GM08714 (cell line): ENCODE measurements around the gene PKNOX2.

Experiments
- H3K4me3 ChIP-seq: fragments of 200-500 bp; sonication (Bioruptor generic); 2 replicates; pipeline ENCODE4 v1.5.1; 2014; ENCODE audit warnings: mild to moderate bottlenecking, low read length, inconsistent platforms
- ZNF274 ChIP-seq: IDR thresholded peaks from 2 replicates; pipeline ENCODE4 v1.6.1; 2012; ENCODE audit warnings: mild to moderate bottlenecking, low read depth, low read length

Gene PKNOX2

DNA sequence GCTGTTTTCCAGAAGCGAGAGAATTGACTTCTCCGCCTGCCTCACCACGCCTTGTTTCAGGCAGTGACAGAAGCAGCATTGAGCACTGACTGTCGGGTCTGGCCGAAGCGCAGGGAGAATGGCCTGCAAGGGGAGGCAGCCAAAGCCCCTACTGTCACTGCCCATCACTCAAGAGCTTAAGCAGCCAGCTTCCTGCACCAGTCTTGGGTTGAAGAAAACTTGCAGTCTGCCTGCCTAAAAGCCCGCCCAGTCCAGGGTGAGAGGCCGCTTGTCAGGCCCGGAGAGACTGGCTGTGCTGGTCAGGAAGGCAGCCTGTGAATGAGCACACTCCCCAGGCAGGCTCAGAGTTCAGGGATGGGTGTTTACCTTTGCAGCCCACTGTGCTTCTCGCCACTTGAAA lies 108.3 kb downstream of the PKNOX2 start:
- no peak for TF ChIP-seq ZNF274

DNA sequence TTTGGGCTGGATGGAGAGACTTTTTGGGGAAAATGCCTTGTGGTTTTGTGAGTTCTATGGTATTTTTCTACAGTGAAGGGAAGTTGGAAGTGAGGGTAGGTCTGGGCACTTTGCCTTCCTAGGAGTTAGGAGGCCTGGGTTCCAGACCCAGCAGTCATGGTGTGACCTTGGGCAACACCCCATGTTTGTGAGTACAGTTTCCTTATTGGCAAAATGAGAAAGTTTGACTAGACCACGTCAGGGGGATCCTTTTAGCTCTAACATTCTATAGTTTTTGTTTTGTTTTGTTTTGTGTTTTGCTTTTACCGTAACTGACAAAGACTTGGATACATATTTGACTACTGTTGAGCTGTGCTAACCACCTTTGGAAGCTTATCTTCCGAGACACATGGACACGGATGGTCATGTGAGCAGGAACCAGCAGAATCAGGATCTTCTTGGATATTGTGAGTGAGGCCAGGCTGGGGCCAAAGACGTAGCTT lies 109.0 kb downstream of the PKNOX2 start:
- H3K4me3 ChIP-seq = no peak overlapping the region
- no peak for TF ChIP-seq ZNF274

More for the DNA sequence above, 108.3 kb downstream of the PKNOX2 start:
- no peak overlapping the region for H3K4me3 ChIP-seq

DNA sequence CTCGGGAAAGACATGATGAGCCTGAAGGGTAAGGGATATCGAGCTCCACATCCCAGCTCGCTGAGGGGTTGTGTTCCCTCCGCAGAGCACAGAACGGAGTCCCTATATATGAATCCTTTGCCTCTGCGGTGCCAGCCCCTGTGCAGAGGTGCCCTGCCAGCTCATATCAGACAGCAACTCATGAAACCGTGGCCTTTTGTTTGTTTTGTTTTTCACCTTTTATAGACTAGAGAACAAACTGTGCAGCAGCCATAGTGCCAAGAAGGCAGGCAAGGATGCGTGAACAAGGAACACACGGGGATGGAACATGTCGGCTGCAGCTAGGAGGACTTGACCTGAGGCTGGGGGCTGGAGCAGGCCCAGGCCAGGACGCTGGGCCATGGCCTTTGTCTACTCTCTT lies 109.8 kb downstream of the PKNOX2 start:
- no peak overlapping the region for H3K4me3 ChIP-seq
- TF ChIP-seq ZNF274 = no peak

DNA sequence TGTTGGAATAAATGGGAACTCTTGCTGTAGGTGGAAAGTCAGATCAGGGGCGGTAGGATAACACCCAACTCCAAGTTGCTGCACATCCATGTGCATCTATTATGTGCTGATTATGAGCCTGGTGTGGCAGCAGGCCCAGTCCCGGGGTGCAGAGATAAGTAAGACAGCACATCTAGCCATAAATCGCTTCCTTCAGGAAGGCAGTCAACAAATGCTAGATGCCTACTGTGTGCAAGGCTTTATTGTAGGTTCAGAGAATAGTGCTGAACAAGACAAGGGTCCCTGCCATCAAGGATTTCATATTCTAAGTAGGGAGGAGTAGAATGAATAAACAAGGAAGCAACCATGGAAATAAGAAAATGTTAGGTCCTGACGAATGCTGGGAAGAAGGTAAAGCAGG lies 110.2 kb downstream of the PKNOX2 start:
- no peak for TF ChIP-seq ZNF274
- H3K4me3 ChIP-seq = no peak overlapping the region

DNA sequence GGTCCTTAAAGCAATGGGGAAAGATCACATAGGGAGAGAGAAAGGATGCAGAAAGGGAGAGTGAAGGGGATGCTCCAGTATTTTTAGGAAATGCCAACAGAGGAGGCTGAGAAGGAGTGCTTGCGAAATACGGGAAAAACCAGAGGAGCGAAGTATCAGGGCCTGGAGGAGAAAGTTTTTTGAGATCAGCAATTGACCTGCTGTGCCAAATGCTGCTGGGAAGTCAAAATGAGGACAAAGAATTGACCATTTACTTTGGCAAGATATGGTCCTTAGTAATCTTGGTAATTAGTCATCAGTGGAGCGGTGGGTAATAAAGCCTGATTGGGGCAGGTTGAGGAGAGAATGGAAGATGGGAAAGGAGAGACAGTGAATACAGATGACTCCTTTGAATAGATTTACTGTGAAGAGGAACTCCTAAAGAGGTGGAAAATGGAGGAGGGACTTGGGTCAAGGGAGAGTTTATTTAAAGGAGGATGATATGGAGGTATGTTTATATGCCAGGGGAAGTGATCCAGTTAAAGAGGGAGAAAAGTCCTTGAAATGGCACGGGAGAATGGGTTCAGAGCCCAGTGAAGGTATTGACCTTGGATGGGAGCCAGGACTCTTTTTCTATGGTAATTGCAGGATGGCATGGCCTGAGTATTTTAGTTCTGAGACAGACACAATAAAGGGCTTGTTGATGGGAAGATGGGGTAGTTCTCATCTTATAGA lies 111.5 kb downstream of the PKNOX2 start:
- H3K4me3 ChIP-seq = no peak overlapping the region
- no peak for TF ChIP-seq ZNF274

DNA sequence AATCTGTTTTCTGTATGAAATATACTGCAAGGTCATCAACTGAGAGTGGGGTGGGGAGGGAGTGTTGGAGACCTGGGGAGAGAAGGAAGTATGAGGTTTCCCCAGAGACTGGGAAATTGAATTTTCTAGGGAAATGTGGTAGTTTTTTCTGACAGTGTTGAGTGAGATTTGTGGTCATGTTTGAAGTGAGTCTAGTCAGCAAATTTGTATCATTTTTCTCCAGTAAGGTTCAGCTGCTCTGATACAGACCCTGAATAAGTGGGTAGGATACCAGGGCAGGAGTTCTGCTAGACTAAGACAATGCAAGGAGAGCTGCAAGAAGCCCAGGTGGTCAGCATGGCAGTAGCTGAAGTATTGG lies 112.0 kb downstream of the PKNOX2 start:
- TF ChIP-seq ZNF274 = no peak
- no peak overlapping the region for H3K4me3 ChIP-seq

DNA sequence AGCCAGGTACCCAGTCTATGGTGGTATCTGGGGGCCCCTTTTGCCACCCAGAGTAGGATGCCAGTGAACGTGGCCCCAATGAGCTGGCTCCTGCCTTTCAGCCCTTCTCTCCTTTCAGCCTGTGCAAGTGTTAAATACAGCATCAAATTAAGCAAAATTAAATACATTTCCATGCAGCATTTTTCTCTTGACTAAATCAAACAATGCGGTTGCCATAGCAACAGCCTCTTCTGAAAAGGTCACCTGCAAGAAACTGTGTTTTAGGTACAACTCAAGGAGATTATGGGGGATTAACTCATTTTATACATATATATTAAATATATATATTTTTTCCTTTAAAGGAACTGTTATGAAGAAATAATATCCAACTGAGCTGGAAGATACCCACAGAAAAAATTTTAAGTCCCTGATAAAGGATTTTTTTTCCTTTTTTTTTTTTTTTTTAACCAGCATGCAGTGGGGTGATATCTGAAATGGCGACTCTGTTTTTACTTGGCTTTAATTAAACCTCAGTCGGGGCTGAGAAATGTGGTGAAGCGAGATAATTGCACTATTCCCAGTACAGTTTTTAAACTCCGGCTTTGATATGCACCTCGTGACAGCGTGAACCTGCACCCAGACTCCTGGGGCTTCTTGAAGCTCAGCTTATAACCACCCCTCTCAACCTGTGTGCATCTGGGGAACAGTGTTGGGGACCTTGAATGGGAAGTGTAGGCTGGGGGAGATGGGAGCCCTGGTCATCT lies 115.3 kb downstream of the PKNOX2 start:
- H3K4me3 ChIP-seq = no peak overlapping the region
- TF ChIP-seq ZNF274 = no peak

DNA sequence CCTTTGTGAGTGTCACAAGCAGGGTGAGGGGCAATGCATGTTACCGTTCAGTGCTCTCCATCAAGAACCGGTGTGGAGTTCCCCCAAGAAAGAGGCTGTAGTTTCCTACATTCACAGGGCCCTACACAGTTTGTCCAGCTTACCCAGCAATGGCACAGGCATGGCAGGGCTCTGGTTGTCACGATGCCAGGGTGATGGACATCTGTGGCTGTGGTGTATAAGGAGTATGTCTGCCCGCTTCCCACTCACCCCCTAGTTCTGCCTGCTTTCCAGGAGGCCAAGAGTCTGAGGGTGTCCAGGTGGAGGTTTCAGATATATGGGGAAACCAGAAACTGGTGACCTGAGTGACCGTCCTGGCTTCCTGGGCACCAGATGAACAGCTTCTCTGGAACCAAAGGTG lies 116.1 kb downstream of the PKNOX2 start:
- no peak overlapping the region for H3K4me3 ChIP-seq
- no peak for TF ChIP-seq ZNF274

DNA sequence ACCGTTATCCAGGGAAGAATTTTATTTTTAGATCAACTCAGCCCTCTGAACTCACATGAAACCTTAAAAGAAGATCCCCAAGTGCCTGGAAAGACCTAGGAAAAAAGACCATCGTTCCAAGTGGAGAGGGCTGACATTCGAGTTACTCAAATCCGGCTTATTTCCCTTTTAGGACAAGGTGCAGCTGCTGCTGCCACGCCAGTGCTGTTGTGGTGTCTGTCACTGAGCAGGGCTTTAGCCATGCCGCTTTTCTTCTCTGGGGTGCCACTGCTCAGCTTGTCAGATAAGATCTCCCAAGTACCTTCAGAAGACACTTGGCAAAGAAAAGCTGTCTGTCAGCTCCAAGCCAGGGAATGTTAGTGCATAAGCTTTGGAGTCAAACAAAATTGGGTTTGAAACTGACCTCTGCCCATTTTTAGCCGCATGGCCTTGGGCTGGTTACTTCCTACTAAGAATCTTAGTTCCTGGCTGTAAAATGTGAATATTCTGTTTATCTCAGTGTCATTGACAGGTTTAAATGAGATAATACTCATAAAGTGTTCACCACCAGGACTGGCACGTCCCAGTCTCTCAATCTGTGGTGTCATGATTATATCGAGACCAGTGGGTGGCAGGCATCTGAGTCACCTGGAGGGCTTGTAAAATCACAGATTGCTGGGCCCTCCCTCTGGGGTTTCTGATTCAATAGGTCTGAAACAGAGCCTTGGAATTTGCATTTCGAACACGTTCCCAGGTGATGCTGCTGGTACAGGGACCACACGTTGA lies 117.5 kb downstream of the PKNOX2 start:
- no peak for TF ChIP-seq ZNF274
- no peak overlapping the region for H3K4me3 ChIP-seq

DNA sequence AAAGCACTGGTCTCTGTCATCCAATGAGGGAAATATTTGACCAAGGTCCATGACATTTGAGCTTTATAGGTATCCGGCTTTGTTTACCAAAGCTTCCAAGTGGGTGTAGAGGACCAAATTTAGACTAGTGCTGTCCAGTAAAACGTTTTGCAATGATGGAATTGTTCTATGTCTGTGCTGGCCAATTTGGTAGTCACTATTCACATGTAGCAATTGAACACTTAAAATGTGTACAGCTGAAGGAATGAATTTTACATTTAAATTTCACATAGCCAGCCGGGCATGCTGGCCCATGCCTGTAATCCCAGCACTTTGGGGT lies 118.0 kb downstream of the PKNOX2 start:
- no peak overlapping the region for H3K4me3 ChIP-seq
- TF ChIP-seq ZNF274 = no peak

DNA sequence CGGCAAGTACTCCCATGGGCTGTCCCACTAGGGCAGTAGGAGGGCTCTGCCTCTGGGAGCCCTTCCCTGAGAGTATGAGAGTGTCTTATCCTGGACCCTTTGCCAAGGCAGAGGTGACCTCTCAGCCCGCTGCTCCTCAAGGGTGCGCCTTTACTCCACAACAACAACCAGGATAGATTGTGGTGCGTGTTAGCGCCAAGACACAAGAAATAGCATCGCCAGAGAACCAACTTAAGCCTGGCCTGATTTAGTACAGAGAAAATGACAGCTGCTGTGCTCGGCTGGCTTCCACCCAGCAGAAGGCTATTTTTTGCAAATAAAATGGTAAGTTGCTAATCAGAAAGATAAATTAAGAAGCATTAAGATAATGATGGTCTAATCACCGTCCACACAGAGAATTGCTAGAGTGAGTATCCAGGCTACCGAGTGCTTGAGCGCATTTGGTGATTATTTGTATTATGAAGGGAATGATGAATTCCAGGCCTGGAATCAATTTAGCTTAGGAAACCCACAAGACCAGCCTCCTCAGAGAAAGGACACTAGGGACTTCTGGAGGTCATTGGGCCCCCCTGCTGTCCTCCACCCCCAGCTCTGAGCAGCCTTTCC lies 119.8 kb downstream of the PKNOX2 start:
- H3K4me3 ChIP-seq = no peak overlapping the region
- TF ChIP-seq ZNF274 = no peak

DNA sequence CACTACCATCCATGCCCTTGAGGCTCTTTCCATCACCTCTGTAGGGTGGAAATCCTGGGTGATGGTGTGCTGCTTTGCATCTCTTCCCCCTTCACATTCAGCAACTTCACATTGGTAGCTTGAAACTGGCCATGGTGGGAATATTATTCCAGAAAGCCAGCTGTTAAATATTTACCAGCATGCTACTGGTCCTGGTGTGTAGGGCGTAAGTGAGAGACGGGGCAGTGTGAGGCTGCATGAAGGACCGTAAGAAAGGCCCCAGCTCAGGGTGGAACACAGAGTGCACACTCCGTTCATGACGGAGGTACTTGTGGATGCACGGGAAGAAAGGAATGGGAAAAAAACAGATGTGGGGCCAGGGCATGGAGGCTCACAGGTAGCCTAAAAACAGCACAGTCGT lies 121.3 kb downstream of the PKNOX2 start:
- no peak for TF ChIP-seq ZNF274
- no peak overlapping the region for H3K4me3 ChIP-seq

DNA sequence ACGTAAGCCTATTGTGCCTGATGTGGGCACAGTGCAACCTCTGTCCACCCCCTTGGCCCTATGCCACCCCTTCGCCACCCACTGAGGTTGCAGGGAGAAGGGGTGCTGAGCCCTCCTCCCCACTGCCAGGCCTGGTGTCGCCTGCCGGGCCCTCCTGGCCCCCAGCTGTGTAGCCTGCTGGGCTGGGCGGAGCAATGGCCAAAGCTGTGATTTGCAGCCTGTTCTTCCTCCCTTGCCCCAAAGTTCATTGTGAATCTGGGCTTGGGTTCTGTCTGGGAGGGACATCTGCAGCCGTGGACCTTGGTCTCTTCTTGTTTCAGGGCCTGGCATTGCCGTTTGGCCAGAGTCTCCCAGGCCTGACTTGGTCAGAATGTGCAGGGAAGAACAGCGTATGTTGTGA lies 121.9 kb downstream of the PKNOX2 start:
- TF ChIP-seq ZNF274 = no peak
- no peak overlapping the region for H3K4me3 ChIP-seq

DNA sequence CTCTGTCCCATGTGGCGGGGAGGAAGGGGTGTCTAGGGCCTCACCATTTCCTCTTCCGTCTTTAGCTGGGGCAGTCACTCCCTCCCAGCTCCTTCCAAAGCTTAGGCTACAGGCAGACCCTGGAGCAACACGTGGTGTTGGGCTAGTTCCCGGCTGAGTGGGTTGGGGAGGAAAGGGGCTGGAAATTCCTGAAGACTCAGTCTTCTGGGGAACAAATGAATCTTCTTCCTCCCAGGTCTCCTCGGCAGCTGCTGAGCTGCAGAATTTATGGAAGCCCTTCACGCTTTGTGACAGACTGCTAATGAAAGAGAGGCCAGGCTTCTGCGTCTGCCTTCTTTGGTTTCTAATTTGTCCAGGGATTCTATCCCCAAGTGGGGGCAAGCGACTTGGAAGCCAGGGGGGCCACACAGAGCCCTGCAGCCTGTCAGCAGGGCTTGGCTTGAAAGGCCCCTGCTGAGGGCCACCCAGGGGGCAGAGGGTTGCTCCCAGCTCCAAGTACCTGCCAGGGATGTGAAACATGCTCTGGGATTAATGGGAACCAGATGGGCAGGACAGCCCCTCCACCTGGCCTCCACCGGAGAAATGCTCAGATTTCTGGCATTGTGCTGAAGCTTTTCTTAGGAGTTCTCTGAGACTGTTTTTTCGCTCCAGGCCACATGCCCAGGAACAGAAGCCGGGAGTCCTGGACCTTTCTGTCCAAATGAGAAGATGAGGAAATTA lies 123.1 kb downstream of the PKNOX2 start:
- TF ChIP-seq ZNF274 = no peak

More for the DNA sequence above, 123.1 kb downstream of the PKNOX2 start:
- H3K4me3 ChIP-seq = no peak overlapping the region
